NT2/D1 (cell line): ENCODE measurements around the gene PSMG1.
A peak's percentile ranks its signal among the peaks of the same experiment; 100 is the strongest.

Source experiments
- DNase-seq: peaks from one replicate; pipeline ENCODE4 v3.0.0-alpha.2; 2011; ENCODE audit warnings: low read depth, low spot score
- H3K27me3 ChIP-seq: 2 replicates; pipeline ENCODE4 v1.6.0; 2011; ENCODE audit warnings: mild to moderate bottlenecking; ENCODE audit not compliant: insufficient read length, insufficient read depth
- H3K36me3 ChIP-seq: 2 replicates; pipeline ENCODE4 v1.6.1; 2011; ENCODE audit warnings: mild to moderate bottlenecking, low read length, mixed read lengths; ENCODE audit not compliant: insufficient read depth, insufficient read length
- H3K4me1 ChIP-seq: 2 replicates; pipeline ENCODE4 v1.5.1; 2011; ENCODE audit not compliant: insufficient read depth, insufficient read length
- H3K4me3 ChIP-seq: 2 replicates; pipeline ENCODE4 v1.5.1; 2011; ENCODE audit warnings: low read depth; ENCODE audit not compliant: insufficient read length
- H3K9ac ChIP-seq: 2 replicates; pipeline ENCODE4 v1.6.0; 2011; ENCODE audit warnings: low read depth; ENCODE audit not compliant: insufficient read length
- H3K9me3 ChIP-seq: 2 replicates; pipeline ENCODE4 v1.5.1; 2011; ENCODE audit warnings: mild to moderate bottlenecking, low read length; ENCODE audit not compliant: insufficient read depth
- SUZ12 ChIP-seq: IDR thresholded peaks from 2 replicates; pipeline ENCODE4 v1.6.1; 2011; ENCODE audit not compliant: insufficient read length, insufficient read depth; ENCODE audit errors: extremely low read depth
- YY1 ChIP-seq: IDR thresholded peaks from 2 replicates; pipeline ENCODE4 v1.6.1; 2011; ENCODE audit not compliant: insufficient read length, insufficient read depth
- ZNF274 ChIP-seq: IDR thresholded peaks from 2 replicates; pipeline ENCODE4 v1.6.1; 2011; ENCODE audit warnings: mild to moderate bottlenecking, low read depth, low read length

Gene PSMG1

GRCh38 chr21:39187141-39187540 lies 3.9 kb upstream of the PSMG1 start:
- Histone ChIP-seq H3K9ac (no peak overlapping the region), H3K4me3 (no peak overlapping the region), H3K4me1 (no peaks in the 10 kb centered on the region), H3K9me3 (no peaks in the 10 kb centered on the region), H3K27me3 (no peaks in the 10 kb centered on the region), H3K36me3 (peaks cover 5% of the 10 kb centered on the region)
- TF ChIP-seq SUZ12: no peak
- TF ChIP-seq ZNF274: no peak
- no peak for TF ChIP-seq YY1
- no peak for DNase-seq

GRCh38 chr21:39186676-39187075 lies 3.4 kb upstream of the PSMG1 start:
- TF ChIP-seq YY1 (no peak), ZNF274 (no peak), SUZ12 (no peak)
- H3K4me3 ChIP-seq: no peak overlapping the region
- H3K9me3 ChIP-seq: no peaks in the 10 kb centered on the region
- DNase-seq: no peak
- no peaks in the 10 kb centered on the region for H3K4me1 ChIP-seq
- H3K36me3 ChIP-seq: peaks cover 5% of the 10 kb centered on the region
- H3K9ac ChIP-seq: no peak overlapping the region
- no peaks in the 10 kb centered on the region for H3K27me3 ChIP-seq

- H3K27me3 ChIP-seq: no peaks in the 10 kb centered on the region
- H3K4me1 ChIP-seq: no peaks in the 10 kb centered on the region
- peaks cover 20% of the 10 kb centered on the region for H3K36me3 ChIP-seq
- no peak overlapping the region for H3K4me3 ChIP-seq
- TF ChIP-seq SUZ12 (no peak), YY1 (no peak), ZNF274 (no peak)
- H3K9me3 ChIP-seq: no peaks in the 10 kb centered on the region
- no peak for DNase-seq
- H3K9ac ChIP-seq: no peak overlapping the region
Observed at GRCh38 chr21:39185157-39185556, 1.9 kb upstream of the PSMG1 start.

- Histone ChIP-seq H3K4me1 (no peaks in the 10 kb centered on the region), H3K27me3 (no peaks in the 10 kb centered on the region), H3K36me3 (peaks cover 28% of the 10 kb centered on the region), H3K9ac (peak overlapping the region; percentile 85), H3K4me3 (peak overlapping the region; percentile 96), H3K9me3 (no peaks in the 10 kb centered on the region)
- no peak for DNase-seq
- TF ChIP-seq SUZ12 (no peak), ZNF274 (no peak), YY1 (no peak)
Observed at GRCh38 chr21:39184050-39184980, 1.1 kb upstream of the PSMG1 start.

- TF ChIP-seq ZNF274: no peak
- TF ChIP-seq YY1: no peak
- no peak for TF ChIP-seq SUZ12
- no peaks in the 10 kb centered on the region for H3K4me1 ChIP-seq
- H3K9ac ChIP-seq: peak overlapping the region; percentile 96
- H3K9me3 ChIP-seq: no peaks in the 10 kb centered on the region
- peaks cover 39% of the 10 kb centered on the region for H3K36me3 ChIP-seq
- DNase-seq: no peak
- H3K4me3 ChIP-seq: peak overlapping the region; percentile 96
- H3K27me3 ChIP-seq: no peaks in the 10 kb centered on the region
Observed at GRCh38 chr21:39182484-39183271, 573 bp downstream of the PSMG1 start.

GRCh38 chr21:39182016-39182415 lies 1.2 kb downstream of the PSMG1 start:
- H3K36me3 ChIP-seq: peaks cover 44% of the 10 kb centered on the region
- no peaks in the 10 kb centered on the region for H3K9me3 ChIP-seq
- no peak for DNase-seq
- H3K4me3 ChIP-seq: peak overlapping the region; percentile 96
- H3K4me1 ChIP-seq: no peaks in the 10 kb centered on the region
- H3K9ac ChIP-seq: peak overlapping the region; percentile 96
- H3K27me3 ChIP-seq: no peaks in the 10 kb centered on the region
- TF ChIP-seq SUZ12 (no peak), ZNF274 (no peak), YY1 (no peak)

- H3K9ac ChIP-seq: no peak overlapping the region
Observed at GRCh38 chr21:39181205-39181818, 1.9 kb downstream of the PSMG1 start.

More at GRCh38 chr21:39181205-39181818, 1.9 kb downstream of the PSMG1 start:
- H3K36me3 ChIP-seq: peaks cover 51% of the 10 kb centered on the region
- no peak overlapping the region for H3K4me3 ChIP-seq
- H3K9me3 ChIP-seq: no peaks in the 10 kb centered on the region
- TF ChIP-seq SUZ12 (no peak), ZNF274 (no peak), YY1 (no peak)
- H3K27me3 ChIP-seq: no peaks in the 10 kb centered on the region
- no peaks in the 10 kb centered on the region for H3K4me1 ChIP-seq
- no peak for DNase-seq
